HepG2 (cell line): ENCODE measurements around the gene TMEM134. TPM values are rescaled to one million over a fixed set of nuclear protein-coding genes. Genes with fewer than 3 reads are reported as not detected.

Experiments used
- EHMT2 ChIP-seq: fragments of 200-600 bp; sonication (generic); IDR thresholded peaks from 2 replicates; pipeline ENCODE4 v1.7.0; 2017; ENCODE audit warnings: antibody characterized with exemption, low read depth, low read length, borderline replicate concordance
- GTF2F1 ChIP-seq: fragments of 150-350 bp; IDR thresholded peaks from 2 replicates; pipeline ENCODE4 v1.6.1; 2014; ENCODE audit warnings: low read length
- HDAC1 ChIP-seq: sonication (generic); formaldehyde crosslinking; IDR thresholded peaks from 2 replicates; pipeline ENCODE4 v1.5.1; 2020; ENCODE audit warnings: mild to moderate bottlenecking, missing genetic modification reagents
- RARG ChIP-seq: sonication (generic); formaldehyde crosslinking; IDR thresholded peaks from 2 replicates; pipeline ENCODE4 v1.4.0; 2020; ENCODE audit warnings: low read depth, mild to moderate bottlenecking, missing genetic modification reagents
- RBFOX2 ChIP-seq: fragments of 200-400 bp; formaldehyde crosslinking; IDR thresholded peaks from 2 replicates; pipeline ENCODE4 v1.6.1; 2017; ENCODE audit warnings: low read depth, mild to moderate bottlenecking, low read length
- SALL1 ChIP-seq: sonication (generic); formaldehyde crosslinking; IDR thresholded peaks from 2 replicates; pipeline ENCODE4 v1.8.0; 2022; ENCODE audit warnings: mild to moderate bottlenecking, missing genetic modification reagents
- SP5 ChIP-seq: IDR thresholded peaks from 2 replicates; pipeline ENCODE4 v1.6.1; 2016; ENCODE audit warnings: low read depth, borderline replicate concordance
- SPEN ChIP-seq: sonication (generic); formaldehyde crosslinking; IDR thresholded peaks from 2 replicates; pipeline ENCODE4 v1.5.1; 2020; ENCODE audit warnings: low read depth, mild to moderate bottlenecking, missing genetic modification reagents
- YEATS4 ChIP-seq: sonication (generic); formaldehyde crosslinking; IDR thresholded peaks from 2 replicates; pipeline ENCODE4 v1.4.0; 2020; ENCODE audit warnings: missing genetic modification reagents, borderline replicate concordance
- ZBTB7B ChIP-seq: sonication (generic); formaldehyde crosslinking; IDR thresholded peaks from 2 replicates; pipeline ENCODE4 v1.4.0; 2020; ENCODE audit warnings: missing genetic modification reagents
- ZNF296 ChIP-seq: sonication (generic); formaldehyde crosslinking; conservative IDR thresholded peaks from 2 replicates; pipeline ENCODE4 v1.5.0; 2020; ENCODE audit warnings: mild to moderate bottlenecking, missing genetic modification reagents
- ZNF569 ChIP-seq: sonication (generic); formaldehyde crosslinking; IDR thresholded peaks from 2 replicates; pipeline ENCODE4 v1.5.0; 2020; ENCODE audit warnings: mild to moderate bottlenecking, missing genetic modification reagents, moderate library complexity, borderline replicate concordance
- ZNF605 ChIP-seq: sonication (generic); formaldehyde crosslinking; IDR thresholded peaks from 2 replicates; pipeline ENCODE4 v1.8.0; 2022; ENCODE audit warnings: mild to moderate bottlenecking, missing genetic modification reagents
- ZSCAN31 ChIP-seq: sonication (generic); formaldehyde crosslinking; IDR thresholded peaks from 2 replicates; pipeline ENCODE4 v1.5.0; 2020; ENCODE audit warnings: low read depth, mild to moderate bottlenecking, missing genetic modification reagents
- polyA plus RNA-seq, 8 experiments: library from polyadenylated mRNA; depleted of rRNA in 3 of 8; stranded (reverse) in 7 of 8; unstranded in 1 of 8; fragments of >200 nt; fragmentation: Illumina TruSeq in 4 of 8; extraction: Trizol in 4 of 8; gene quantifications; 2 replicates each; pipeline versions ENCODE4 v1.2.1 to v1.2.3, GENCODE V29; 2011 to 2016; ENCODE audit warnings: low read depth in 4 of 8, missing spikeins in 1 of 8, mixed read lengths in 1 of 8; ENCODE audit not compliant: insufficient read depth in 1 of 8
- total RNA-seq, 5 experiments: library from RNA; depleted of rRNA; stranded (reverse); fragments of >200 nt; fragmentation: Illumina TruSeq; extraction: Trizol; gene quantifications; 2 replicates each; pipeline ENCODE4 v1.2.3, GENCODE V29; 2016; ENCODE audit warnings: low read depth in 1 of 5
- TF ChIP-seq, protein P1 (sequence below): sonication (generic); formaldehyde crosslinking; IDR thresholded peaks from 2 replicates; pipeline ENCODE4 v1.4.0; 2020; ENCODE audit warnings: mild to moderate bottlenecking, missing genetic modification reagents
- TF ChIP-seq, protein P2 (sequence below): sonication (generic); formaldehyde crosslinking; IDR thresholded peaks from 2 replicates; pipeline ENCODE4 v1.4.0; 2020; ENCODE audit warnings: missing genetic modification reagents
- TF ChIP-seq, protein P3 (sequence below): sonication (generic); formaldehyde crosslinking; IDR thresholded peaks from 2 replicates; pipeline ENCODE4 v1.5.0; 2020; ENCODE audit warnings: missing genetic modification reagents, mild to moderate bottlenecking, borderline replicate concordance

TMEM134 gene
- total and polyA plus RNA-seq, 2 of the 13 experiments (the other 11 are each of a cell fraction or from before 2014, with no cell fraction given) = 6.9 to 26.9 TPM

DNA sequence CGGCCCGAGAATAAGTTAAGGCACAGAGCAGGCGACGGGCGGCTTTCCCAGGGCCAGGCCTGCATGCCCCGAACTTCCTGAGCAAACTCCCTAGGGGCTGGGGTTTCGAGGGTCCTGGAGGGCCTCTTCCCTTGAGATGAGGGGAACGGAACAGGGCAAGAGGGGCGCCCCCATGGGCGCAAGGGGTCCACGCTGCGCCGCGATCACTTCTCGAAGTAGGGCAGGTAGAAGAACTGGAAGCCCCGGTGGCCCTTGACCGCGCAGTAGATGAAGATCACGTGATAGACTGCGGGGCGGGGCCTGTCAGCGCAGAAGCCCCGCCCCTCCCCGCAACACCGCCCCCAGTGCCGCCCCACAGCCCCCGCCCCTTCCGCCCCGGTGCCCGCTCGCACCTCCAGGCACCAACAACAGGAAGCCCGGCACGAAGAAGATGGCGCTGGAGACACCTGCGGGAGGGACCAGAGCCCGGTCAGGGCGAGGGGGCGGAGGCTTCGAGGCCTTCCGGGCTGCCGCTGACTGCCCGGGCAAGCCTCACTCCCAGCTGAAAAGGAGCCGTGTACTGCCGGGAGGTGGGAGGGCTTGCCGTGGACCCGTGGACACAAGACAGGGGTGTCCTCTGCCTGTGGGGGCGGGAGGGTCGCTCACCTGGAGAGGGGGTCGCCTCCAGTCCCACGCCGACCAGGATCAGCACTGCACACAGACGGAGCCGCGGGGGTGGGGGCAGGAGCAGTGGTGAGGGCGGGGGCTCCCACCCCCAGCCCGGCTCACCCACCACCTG lies 4.5 kb downstream of the TMEM134 start (continued):
- TF ChIP-seq EHMT2 (no peak), ZNF296 (CRISPR knock-in tag) (no peak), SPEN (CRISPR knock-in tag) (peak; percentile 60), ZNF605 (0 out of 2 replicates have a peak, but pooled peaks have one; percentile 7), RBFOX2 (peak; percentile 84), YEATS4 (peak; percentile 52; the same call in 1 of the 2 replicates), HDAC1 (CRISPR knock-in tag) (peak; percentile 48), RARG (CRISPR knock-in tag) (no peak), ZNF569 (CRISPR knock-in tag) (no peak), SP5 (CRISPR knock-in tag) (peak; percentile 42; the same call in 1 of the 2 replicates), SALL1 (CRISPR knock-in tag) (peak; percentile 48; the same call in 1 of the 2 replicates), ZSCAN31 (no peak), ZBTB7B (CRISPR knock-in tag) (peak; percentile 15; the same call in 1 of the 2 replicates), GTF2F1 (0 out of 2 replicates have a peak, but pooled peaks have one; percentile 54)
- TF ChIP-seq, protein P1, sequence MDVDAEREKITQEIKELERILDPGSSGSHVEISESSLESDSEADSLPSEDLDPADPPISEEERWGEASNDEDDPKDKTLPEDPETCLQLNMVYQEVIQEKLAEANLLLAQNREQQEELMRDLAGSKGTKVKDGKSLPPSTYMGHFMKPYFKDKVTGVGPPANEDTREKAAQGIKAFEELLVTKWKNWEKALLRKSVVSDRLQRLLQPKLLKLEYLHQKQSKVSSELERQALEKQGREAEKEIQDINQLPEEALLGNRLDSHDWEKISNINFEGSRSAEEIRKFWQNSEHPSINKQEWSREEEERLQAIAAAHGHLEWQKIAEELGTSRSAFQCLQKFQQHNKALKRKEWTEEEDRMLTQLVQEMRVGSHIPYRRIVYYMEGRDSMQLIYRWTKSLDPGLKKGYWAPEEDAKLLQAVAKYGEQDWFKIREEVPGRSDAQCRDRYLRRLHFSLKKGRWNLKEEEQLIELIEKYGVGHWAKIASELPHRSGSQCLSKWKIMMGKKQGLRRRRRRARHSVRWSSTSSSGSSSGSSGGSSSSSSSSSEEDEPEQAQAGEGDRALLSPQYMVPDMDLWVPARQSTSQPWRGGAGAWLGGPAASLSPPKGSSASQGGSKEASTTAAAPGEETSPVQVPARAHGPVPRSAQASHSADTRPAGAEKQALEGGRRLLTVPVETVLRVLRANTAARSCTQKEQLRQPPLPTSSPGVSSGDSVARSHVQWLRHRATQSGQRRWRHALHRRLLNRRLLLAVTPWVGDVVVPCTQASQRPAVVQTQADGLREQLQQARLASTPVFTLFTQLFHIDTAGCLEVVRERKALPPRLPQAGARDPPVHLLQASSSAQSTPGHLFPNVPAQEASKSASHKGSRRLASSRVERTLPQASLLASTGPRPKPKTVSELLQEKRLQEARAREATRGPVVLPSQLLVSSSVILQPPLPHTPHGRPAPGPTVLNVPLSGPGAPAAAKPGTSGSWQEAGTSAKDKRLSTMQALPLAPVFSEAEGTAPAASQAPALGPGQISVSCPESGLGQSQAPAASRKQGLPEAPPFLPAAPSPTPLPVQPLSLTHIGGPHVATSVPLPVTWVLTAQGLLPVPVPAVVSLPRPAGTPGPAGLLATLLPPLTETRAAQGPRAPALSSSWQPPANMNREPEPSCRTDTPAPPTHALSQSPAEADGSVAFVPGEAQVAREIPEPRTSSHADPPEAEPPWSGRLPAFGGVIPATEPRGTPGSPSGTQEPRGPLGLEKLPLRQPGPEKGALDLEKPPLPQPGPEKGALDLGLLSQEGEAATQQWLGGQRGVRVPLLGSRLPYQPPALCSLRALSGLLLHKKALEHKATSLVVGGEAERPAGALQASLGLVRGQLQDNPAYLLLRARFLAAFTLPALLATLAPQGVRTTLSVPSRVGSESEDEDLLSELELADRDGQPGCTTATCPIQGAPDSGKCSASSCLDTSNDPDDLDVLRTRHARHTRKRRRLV (CRISPR knock-in tag) = 0 out of 2 replicates have a peak, but pooled peaks have one; percentile 50
- TF ChIP-seq, protein P2, sequence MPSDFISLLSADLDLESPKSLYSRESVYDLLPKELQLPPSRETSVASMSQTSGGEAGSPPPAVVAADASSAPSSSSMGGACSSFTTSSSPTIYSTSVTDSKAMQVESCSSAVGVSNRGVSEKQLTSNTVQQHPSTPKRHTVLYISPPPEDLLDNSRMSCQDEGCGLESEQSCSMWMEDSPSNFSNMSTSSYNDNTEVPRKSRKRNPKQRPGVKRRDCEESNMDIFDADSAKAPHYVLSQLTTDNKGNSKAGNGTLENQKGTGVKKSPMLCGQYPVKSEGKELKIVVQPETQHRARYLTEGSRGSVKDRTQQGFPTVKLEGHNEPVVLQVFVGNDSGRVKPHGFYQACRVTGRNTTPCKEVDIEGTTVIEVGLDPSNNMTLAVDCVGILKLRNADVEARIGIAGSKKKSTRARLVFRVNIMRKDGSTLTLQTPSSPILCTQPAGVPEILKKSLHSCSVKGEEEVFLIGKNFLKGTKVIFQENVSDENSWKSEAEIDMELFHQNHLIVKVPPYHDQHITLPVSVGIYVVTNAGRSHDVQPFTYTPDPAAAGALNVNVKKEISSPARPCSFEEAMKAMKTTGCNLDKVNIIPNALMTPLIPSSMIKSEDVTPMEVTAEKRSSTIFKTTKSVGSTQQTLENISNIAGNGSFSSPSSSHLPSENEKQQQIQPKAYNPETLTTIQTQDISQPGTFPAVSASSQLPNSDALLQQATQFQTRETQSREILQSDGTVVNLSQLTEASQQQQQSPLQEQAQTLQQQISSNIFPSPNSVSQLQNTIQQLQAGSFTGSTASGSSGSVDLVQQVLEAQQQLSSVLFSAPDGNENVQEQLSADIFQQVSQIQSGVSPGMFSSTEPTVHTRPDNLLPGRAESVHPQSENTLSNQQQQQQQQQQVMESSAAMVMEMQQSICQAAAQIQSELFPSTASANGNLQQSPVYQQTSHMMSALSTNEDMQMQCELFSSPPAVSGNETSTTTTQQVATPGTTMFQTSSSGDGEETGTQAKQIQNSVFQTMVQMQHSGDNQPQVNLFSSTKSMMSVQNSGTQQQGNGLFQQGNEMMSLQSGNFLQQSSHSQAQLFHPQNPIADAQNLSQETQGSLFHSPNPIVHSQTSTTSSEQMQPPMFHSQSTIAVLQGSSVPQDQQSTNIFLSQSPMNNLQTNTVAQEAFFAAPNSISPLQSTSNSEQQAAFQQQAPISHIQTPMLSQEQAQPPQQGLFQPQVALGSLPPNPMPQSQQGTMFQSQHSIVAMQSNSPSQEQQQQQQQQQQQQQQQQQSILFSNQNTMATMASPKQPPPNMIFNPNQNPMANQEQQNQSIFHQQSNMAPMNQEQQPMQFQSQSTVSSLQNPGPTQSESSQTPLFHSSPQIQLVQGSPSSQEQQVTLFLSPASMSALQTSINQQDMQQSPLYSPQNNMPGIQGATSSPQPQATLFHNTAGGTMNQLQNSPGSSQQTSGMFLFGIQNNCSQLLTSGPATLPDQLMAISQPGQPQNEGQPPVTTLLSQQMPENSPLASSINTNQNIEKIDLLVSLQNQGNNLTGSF (CRISPR knock-in tag) = 0 out of 2 replicates have a peak, but pooled peaks have one; percentile 18
- TF ChIP-seq, protein P3, sequence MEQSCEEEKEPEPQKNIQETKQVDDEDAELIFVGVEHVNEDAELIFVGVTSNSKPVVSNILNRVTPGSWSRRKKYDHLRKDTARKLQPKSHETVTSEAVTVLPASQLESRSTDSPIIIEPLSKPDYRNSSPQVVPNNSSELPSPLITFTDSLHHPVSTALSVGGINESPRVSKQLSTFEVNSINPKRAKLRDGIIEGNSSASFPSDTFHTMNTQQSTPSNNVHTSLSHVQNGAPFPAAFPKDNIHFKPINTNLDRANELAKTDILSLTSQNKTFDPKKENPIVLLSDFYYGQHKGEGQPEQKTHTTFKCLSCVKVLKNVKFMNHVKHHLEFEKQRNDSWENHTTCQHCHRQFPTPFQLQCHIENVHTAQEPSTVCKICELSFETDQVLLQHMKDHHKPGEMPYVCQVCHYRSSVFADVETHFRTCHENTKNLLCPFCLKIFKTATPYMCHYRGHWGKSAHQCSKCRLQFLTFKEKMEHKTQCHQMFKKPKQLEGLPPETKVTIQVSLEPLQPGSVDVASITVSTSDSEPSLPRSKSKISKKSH (CRISPR knock-in tag) = no peak; the same call in 1 of the 2 replicates
